GM21737 (cell line): Measurements from ENCODE around the gene PEX10.

ENCODE experiments used
- ATAC-seq: cut with Tn5 transposase; IDR thresholded peaks from one replicate; pipeline ENCODE4 v1.9.1; 2021; ENCODE audit warnings: mild to moderate bottlenecking, moderate library complexity; ENCODE audit not compliant: unreplicated experiment

PEX10 gene

GRCh38 chr1:2391041-2391930 lies 21.1 kb downstream of the PEX10 start, which contains the start of the genes MORN1 and RER1:
Gene MORN1 (minus strand): TSS chr1:2391554. CDS start chr1:2391533, 21 bp downstream.
Gene RER1 (plus strand): TSS chr1:2391841. CDS start chr1:2395791, 3,950 bp downstream.
- peak; percentile 89 for ATAC-seq

GRCh38 chr1:2389644-2390043 lies 22.7 kb downstream of the PEX10 start:
- no peak for ATAC-seq

GRCh38 chr1:2388004-2388913 lies 24.1 kb downstream of the PEX10 start:
- no peak for ATAC-seq

- no peak for ATAC-seq
These were observed 25.4 kb downstream of the PEX10 start for GRCh38 chr1:2386636-2387611.

- ATAC-seq: no peak
These were observed 26.6 kb downstream of the PEX10 start for GRCh38 chr1:2385606-2386280.

- no peak for ATAC-seq
These were observed 27.4 kb downstream of the PEX10 start for GRCh38 chr1:2384941-2385481.

- ATAC-seq: no peak
These were observed 28.1 kb downstream of the PEX10 start for GRCh38 chr1:2384130-2384860.

GRCh38 chr1:2383576-2383975 lies 28.8 kb downstream of the PEX10 start:
- ATAC-seq: no peak

- no peak for ATAC-seq
These were observed 29.6 kb downstream of the PEX10 start for GRCh38 chr1:2382621-2383361.

- ATAC-seq: no peak
These were observed 30.4 kb downstream of the PEX10 start for GRCh38 chr1:2381741-2382620.

GRCh38 chr1:2380816-2381591 lies 31.4 kb downstream of the PEX10 start:
- no peak for ATAC-seq

GRCh38 chr1:2379733-2380404 lies 32.5 kb downstream of the PEX10 start:
- ATAC-seq: no peak

GRCh38 chr1:2378956-2379732 lies 33.2 kb downstream of the PEX10 start:
- no peak for ATAC-seq

- ATAC-seq: no peak
These were observed 33.9 kb downstream of the PEX10 start for GRCh38 chr1:2378441-2378851.
